Heart left ventricle (tissue), 13 donors: Measurements from ENCODE around the gene AFDN.

Experiments
- POLR2A ChIP-seq, 2 donors: fragments of 450-650 bp; IDR thresholded peaks; one replicate each; pipeline ENCODE4 v1.6.1; 2017; ENCODE audit warnings: antibody characterized with exemption in 2 of 2, mild to moderate bottlenecking in 2 of 2, moderate library complexity in 2 of 2
- TF ChIP-seq, protein P1 (sequence below), 12 donors: fragments of 200-600 bp; sonication (generic) in 4 of 12; IDR thresholded peaks; one replicate each; pipeline versions ENCODE4 v1.5.0 to v1.8.0; 2018 to 2022; ENCODE audit warnings: antibody characterized with exemption in 12 of 12, mild to moderate bottlenecking in 5 of 12
- donor health status: ischemic (EF 13 %, LVEDD 7.1; RV severe dilation, severe dysfunction).
- donor health status: DM: no; HTN: yes; CAD: no.
- donor health status: DM: no; HTN: no; CAD: no.
- donor health status: ischemic (EF 25% LVEDD 6.9; RV normal size, moderate dysfunction).
- donor health status: ischemic (EF 25% LVEDD 5.7; RV mildly dilated, moderate dysfunction).
- donor health status: ischemic (EF 35%, LVEDD 5.7; RV mildly dilated, moderate dysfunction).
- donor health status: nonischemic (EF 11% LVEDD 7.7; RV severe dilation, severe dysfunction).
- donor health status: DM: yes; HTN: yes; CAD: no.
- donor health status: PGD.
- donor health status: ischemic (EF 29% LVEDD 5.4; RV normal size, mild dysfunction).
- donor health status: nonischemic (EF 23%, LVEDD 6.1; RV moderate dilation, normal function).

DNA sequence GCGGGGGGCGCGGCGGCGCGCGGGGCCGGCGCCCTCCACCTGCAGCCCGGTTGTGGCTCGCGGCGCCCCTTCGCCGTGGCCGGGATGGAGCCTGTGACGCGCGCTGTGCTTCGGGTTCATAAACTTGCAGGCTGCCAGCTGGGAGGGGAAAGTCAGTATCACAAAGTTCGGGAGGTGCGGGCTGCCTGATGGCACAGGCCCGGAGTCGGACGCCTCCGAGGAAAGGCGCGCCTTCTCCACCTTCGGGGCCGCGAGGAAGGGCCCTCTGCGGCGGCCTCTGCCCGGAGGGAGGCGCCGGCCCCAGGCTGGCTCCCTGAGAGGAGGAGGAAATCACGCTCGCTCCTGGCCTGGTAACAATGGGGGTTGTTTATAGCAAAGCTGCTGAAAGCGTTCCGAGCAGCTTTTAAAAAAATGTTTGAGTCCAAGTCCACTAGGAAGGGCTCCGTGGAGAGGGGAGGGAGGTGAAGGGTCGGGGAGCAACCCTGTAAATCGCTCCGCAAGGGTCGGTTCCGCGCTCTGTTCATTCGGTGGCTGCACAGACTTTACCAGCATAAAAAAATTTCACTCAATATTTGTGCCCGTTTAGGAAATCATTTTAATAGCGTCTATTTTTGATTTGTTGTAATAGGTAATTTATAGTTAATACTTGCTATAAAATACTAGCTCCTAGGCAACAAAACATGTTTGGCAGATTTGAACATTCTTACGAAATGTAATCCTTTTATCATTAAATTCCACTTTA lies 1.0 kb downstream of the AFDN start:
- TF ChIP-seq, protein P1, sequence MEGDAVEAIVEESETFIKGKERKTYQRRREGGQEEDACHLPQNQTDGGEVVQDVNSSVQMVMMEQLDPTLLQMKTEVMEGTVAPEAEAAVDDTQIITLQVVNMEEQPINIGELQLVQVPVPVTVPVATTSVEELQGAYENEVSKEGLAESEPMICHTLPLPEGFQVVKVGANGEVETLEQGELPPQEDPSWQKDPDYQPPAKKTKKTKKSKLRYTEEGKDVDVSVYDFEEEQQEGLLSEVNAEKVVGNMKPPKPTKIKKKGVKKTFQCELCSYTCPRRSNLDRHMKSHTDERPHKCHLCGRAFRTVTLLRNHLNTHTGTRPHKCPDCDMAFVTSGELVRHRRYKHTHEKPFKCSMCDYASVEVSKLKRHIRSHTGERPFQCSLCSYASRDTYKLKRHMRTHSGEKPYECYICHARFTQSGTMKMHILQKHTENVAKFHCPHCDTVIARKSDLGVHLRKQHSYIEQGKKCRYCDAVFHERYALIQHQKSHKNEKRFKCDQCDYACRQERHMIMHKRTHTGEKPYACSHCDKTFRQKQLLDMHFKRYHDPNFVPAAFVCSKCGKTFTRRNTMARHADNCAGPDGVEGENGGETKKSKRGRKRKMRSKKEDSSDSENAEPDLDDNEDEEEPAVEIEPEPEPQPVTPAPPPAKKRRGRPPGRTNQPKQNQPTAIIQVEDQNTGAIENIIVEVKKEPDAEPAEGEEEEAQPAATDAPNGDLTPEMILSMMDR (IDR thresholded peaks at IDR 0.05) = peak in 1 of 12 donors; percentile 23
- no peak for TF ChIP-seq POLR2A (IDR thresholded peaks at IDR 0.05)
